Activated T-helper 17 cell treated with anti-CD3 and anti-CD28 coated beads, Interleukin-2, amount 50 U/mL, for 72 hours (primary cell): Measurements from ENCODE around the gene PRAMEF27. TPM values are rescaled to one million over a fixed set of nuclear protein-coding genes. Genes with fewer than 3 reads are reported as not detected.
"Not testable (repeated sequence)": the region's sequence is repeated elsewhere in the genome, so short reads cannot be mapped to it uniquely, and the experiment has no call there.

Source experiments
- ATAC-seq: fragments of 150-1000 bp; cut with Tn5 transposase; replicated peaks from 2 replicates; pipeline ENCODE4 v1.10.0; 2021; ENCODE audit warnings: mild to moderate bottlenecking, moderate library complexity
- H3K27ac Mint-ChIP-seq: one replicate; pipeline ENCODE4 v1.8.0; 2022; ENCODE audit warnings: mixed read lengths
- H3K27me3 Mint-ChIP-seq: one replicate; pipeline ENCODE4 v1.8.0; 2022; ENCODE audit warnings: mixed read lengths
- H3K36me3 Mint-ChIP-seq: one replicate; pipeline ENCODE4 v1.8.0; 2022; ENCODE audit warnings: low read depth, mild to moderate bottlenecking, mixed read lengths
- H3K4me1 Mint-ChIP-seq: one replicate; pipeline ENCODE4 v1.8.0; 2022; ENCODE audit warnings: mixed read lengths
- H3K4me3 Mint-ChIP-seq: one replicate; pipeline ENCODE4 v1.8.0; 2022; ENCODE audit warnings: mild to moderate bottlenecking, mixed read lengths
- H3K9me3 Mint-ChIP-seq: one replicate; pipeline ENCODE4 v1.8.0; 2022; ENCODE audit warnings: mixed read lengths
- total RNA-seq, 2 donors: library from RNA; stranded (reverse); gene quantifications; one replicate each; pipeline ENCODE4 v1.2.3, GENCODE V29; 2022

Gene PRAMEF27
- not detected for total RNA-seq

- not testable (repeated sequence) for H3K36me3 Mint-ChIP-seq, H3K27ac Mint-ChIP-seq, H3K4me3 Mint-ChIP-seq, H3K4me1 Mint-ChIP-seq, H3K27me3 Mint-ChIP-seq, H3K9me3 Mint-ChIP-seq, ATAC-seq
Measured at GRCh38 chr1:13056475-13056874, at the start of gene PRAMEF27. Gene PRAMEF27 (minus strand): TSS chr1:13056575. CDS start chr1:13053659, 2,916 bp downstream.

- H3K27ac Mint-ChIP-seq, H3K36me3 Mint-ChIP-seq, H3K4me1 Mint-ChIP-seq, ATAC-seq, H3K27me3 Mint-ChIP-seq, H3K4me3 Mint-ChIP-seq, H3K9me3 Mint-ChIP-seq: not testable (repeated sequence)
Measured at GRCh38 chr1:13070474-13070873, 14.1 kb upstream of the PRAMEF27 start, which contains the start of gene PRAMEF25. Gene PRAMEF25 (plus strand): TSS chr1:13070774. CDS start chr1:13073694, 2,920 bp downstream.

DNA sequence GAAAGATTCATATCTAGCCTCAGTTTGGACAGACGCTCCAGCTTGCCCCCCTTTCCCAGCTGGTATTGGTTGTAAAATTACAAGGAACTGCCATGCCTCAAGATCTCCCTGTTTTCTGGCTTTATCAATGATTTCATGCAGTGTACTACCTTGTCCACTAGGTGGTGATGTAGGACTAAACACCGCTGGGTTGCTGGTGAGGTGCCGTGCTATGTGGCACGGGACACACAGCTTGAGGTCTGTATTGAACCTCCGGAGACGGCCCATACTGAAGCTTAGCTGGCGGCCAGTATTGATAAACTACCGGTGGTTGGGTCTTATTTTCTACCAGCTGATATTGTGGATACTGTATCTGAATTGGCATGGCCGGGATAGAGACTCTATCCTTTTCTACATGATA lies 36.5 kb downstream of the PRAMEF27 start:
- H3K4me1 Mint-ChIP-seq, H3K9me3 Mint-ChIP-seq, H3K36me3 Mint-ChIP-seq, H3K27ac Mint-ChIP-seq, ATAC-seq, H3K27me3 Mint-ChIP-seq, H3K4me3 Mint-ChIP-seq: not testable (repeated sequence)

DNA sequence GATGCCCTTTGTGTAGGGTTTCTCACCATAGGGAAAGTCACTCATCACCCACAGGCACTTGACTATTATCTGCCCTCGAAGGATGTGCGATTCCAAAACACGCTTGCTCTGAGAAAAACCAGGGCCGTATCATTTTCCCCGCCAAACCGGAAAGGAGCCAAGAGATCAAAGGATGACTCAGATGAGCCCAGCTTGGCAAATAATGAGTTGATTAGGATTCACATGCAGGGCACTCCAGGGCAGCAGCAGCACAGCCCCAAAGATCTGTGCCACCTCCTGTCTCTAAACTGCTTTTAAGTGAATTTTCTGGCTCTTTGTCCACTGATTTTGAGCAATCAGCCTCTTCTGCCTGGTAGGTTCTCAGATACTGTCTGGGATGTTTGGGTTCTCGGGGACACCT lies 44.4 kb downstream of the PRAMEF27 start:
- not testable (repeated sequence) for ATAC-seq, H3K27ac Mint-ChIP-seq, H3K27me3 Mint-ChIP-seq, H3K4me3 Mint-ChIP-seq, H3K9me3 Mint-ChIP-seq, H3K36me3 Mint-ChIP-seq, H3K4me1 Mint-ChIP-seq

GRCh38 chr1:13009348-13009747 lies 47.0 kb downstream of the PRAMEF27 start:
- H3K4me1 Mint-ChIP-seq, H3K36me3 Mint-ChIP-seq, H3K27me3 Mint-ChIP-seq, H3K4me3 Mint-ChIP-seq, H3K27ac Mint-ChIP-seq, H3K9me3 Mint-ChIP-seq, ATAC-seq: not testable (repeated sequence)

DNA sequence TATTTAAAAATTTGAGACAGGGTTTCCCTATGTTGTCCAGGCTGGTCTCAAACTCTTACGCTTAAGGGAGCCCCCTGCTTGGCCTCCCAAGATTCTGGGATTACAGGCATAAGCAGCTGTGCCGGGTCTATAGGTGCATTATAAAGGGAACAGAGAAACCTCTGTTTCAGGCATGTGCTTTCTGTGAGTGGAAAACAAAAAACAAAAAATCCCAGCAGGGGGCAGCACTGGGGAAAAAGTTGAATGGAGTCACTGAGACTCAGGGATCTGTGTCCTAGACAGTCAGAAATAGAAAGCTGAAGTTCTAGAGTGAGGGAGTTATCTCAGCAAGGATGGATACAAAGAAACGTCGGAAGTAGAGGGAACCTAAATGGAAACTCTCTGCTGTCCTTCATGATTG lies 50.6 kb downstream of the PRAMEF27 start:
- not testable (repeated sequence) for H3K4me1 Mint-ChIP-seq, H3K9me3 Mint-ChIP-seq, H3K4me3 Mint-ChIP-seq, ATAC-seq, H3K27ac Mint-ChIP-seq, H3K27me3 Mint-ChIP-seq, H3K36me3 Mint-ChIP-seq

Other genes starting within 250 kb of the PRAMEF27 start
- gene PRAMEF11, start 225.2 kb downstream of the PRAMEF27 start, total RNA-seq, result not detected
- not detected for gene HNRNPCL1, start 207.9 kb downstream of the PRAMEF27 start, total RNA-seq
- not detected for gene PRAMEF2, start 199.5 kb downstream of the PRAMEF27 start, total RNA-seq
- gene PRAMEF4, start 170.4 kb downstream of the PRAMEF27 start, total RNA-seq, result not detected
- not detected for gene PRAMEF10, start 158.3 kb downstream of the PRAMEF27 start, total RNA-seq
- not detected for gene PRAMEF7, start 140.0 kb downstream of the PRAMEF27 start, total RNA-seq
- gene PRAMEF6, start 109.0 kb downstream of the PRAMEF27 start, total RNA-seq, result not detected
- not detected for gene HNRNPCL3, start 4.2 kb upstream of the PRAMEF27 start, total RNA-seq
- gene PRAMEF25, start 14.2 kb upstream of the PRAMEF27 start, total RNA-seq, result not detected
- not detected for gene HNRNPCL2, start 60.3 kb upstream of the PRAMEF27 start, total RNA-seq
- not detected for gene PRAMEF26, start 99.4 kb upstream of the PRAMEF27 start, total RNA-seq
- not detected for gene HNRNPCL4, start 109.1 kb upstream of the PRAMEF27 start, total RNA-seq
- gene PRAMEF9, start 115.3 kb upstream of the PRAMEF27 start, total RNA-seq, result not detected
- gene PRAMEF13, start 144.8 kb upstream of the PRAMEF27 start, total RNA-seq, result not detected
- not detected for gene PRAMEF18, start 169.6 kb upstream of the PRAMEF27 start, total RNA-seq
- gene PRAMEF5, start 197.6 kb upstream of the PRAMEF27 start, total RNA-seq, result not detected
- gene PRAMEF8, start 228.6 kb upstream of the PRAMEF27 start, total RNA-seq, result not detected
- not detected for gene PRAMEF33, start 247.0 kb upstream of the PRAMEF27 start, total RNA-seq